Measurements from ENCODE around the gene NLE1. TPM values are rescaled to one million over a fixed set of nuclear protein-coding genes. Genes with fewer than 3 reads are reported as not detected.

Gene NLE1
- total and polyA plus RNA-seq, 2 donors (not counting 1 experiment from before 2014, with no cell fraction given): 16.5 to 17.5 TPM

DNA sequence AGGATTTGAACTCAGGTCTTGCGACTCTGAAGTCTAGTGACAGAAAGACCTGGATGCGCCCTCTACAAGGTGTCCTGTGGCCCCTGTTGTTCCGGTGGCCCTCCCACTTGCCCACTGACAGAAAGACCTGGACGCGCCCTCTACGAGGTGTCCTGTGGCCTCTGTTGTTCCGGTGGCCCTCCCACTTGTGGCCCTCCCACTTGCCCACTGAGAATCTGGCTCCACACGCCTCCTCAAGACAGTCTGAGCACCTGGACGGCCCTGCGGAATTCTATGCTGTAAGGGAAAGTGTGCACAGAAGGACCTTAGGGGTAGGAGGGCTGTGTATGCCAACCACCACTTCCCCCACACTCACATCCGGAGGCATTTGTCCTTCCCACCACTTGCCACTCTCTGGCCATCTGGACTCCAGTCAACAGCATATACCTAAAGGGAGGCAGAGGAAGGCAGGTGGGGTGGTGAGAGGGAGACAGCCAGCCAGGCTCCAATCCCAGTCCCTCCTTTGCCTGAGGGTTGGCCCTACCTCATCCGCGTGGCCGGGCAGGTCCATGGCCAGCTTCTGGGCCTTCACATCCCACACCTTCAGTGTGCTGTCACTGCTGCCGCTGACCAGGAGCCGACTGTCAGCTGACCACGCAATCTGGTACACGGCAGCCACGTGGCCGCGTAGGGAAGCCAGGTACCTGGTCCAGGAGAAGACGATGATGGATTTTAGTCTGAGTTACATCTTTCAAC lies 9.1 kb downstream of the NLE1 start:
- Histone ChIP-seq H3K79me2 (ENCODE audit: control insufficient read depth, insufficient read depth, low read length) (no peaks in the 10 kb centered on the region), H3K36me3 (replicated peaks in 1 of 2; ENCODE audit: control extremely low read depth in 1 of 2, control insufficient read depth in 1 of 2, extremely low read depth in 1 of 2, insufficient read depth in 2 of 2, low read length in 1 of 2) (peaks cover 0 to 65% of the 10 kb centered on the region in 2 experiments), H3K4me3 (ENCODE audit: control extremely low read depth in 1 of 5, extremely low read depth in 1 of 5, insufficient read depth in 1 of 5, low read depth in 2 of 5, low read length in 4 of 5) (no peak overlapping the region), H2AFZ (ENCODE audit: insufficient read depth, low read depth, low read length, poor library complexity, severe bottlenecking) (no peak overlapping the region), H3K4me1 (ENCODE audit: control insufficient read depth in 2 of 2, insufficient read depth in 2 of 2, low read length in 2 of 2) (no peaks in the 10 kb centered on the region), H3K27ac (ENCODE audit: low read length in 2 of 2) (no peak overlapping the region), H3K9ac (ENCODE audit: low read length) (no peak overlapping the region), H4K20me1 (ENCODE audit: control insufficient read depth, insufficient read depth, low read length, poor library complexity, severe bottlenecking) (no peaks in the 10 kb centered on the region), H3K27me3 (replicated peaks in 1 of 4; ENCODE audit: control extremely low read depth in 1 of 4, control insufficient read depth in 3 of 4, insufficient read depth in 4 of 4, low read length in 3 of 4) (no peaks in the 10 kb centered on the region), H3K9me3 (ENCODE audit: control extremely low read depth in 1 of 3, control insufficient read depth in 2 of 3, insufficient read depth in 1 of 3, low read length in 2 of 3) (no peaks in the 10 kb centered on the region), H3K4me2 (replicated peaks; ENCODE audit: low read depth, low read length, poor library complexity, severe bottlenecking) (no peak overlapping the region)
- POLR2A ChIA-PET: no interaction called here
- WGBS (ENCODE audit: insufficient coverage): 94% methylated on average over 18 of the region's 22 CpGs
- intact Hi-C loops (cut with micrococcal nuclease): no loop called here
- TF ChIP-seq, protein P1, sequence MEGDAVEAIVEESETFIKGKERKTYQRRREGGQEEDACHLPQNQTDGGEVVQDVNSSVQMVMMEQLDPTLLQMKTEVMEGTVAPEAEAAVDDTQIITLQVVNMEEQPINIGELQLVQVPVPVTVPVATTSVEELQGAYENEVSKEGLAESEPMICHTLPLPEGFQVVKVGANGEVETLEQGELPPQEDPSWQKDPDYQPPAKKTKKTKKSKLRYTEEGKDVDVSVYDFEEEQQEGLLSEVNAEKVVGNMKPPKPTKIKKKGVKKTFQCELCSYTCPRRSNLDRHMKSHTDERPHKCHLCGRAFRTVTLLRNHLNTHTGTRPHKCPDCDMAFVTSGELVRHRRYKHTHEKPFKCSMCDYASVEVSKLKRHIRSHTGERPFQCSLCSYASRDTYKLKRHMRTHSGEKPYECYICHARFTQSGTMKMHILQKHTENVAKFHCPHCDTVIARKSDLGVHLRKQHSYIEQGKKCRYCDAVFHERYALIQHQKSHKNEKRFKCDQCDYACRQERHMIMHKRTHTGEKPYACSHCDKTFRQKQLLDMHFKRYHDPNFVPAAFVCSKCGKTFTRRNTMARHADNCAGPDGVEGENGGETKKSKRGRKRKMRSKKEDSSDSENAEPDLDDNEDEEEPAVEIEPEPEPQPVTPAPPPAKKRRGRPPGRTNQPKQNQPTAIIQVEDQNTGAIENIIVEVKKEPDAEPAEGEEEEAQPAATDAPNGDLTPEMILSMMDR (IDR thresholded peaks at IDR 0.05): no peak
- TF ChIP-seq EZH2 (IDR thresholded peaks at IDR 0.05; ENCODE audit: borderline replicate concordance, insufficient read depth, low read depth, low read length, poor library complexity, severe bottlenecking): no peak
- CTCF ChIA-PET: interaction anchor here (1.0 kb wide), 1 partner anchor 630 kb away, joined by 4 read pairs; no protein-coding TSS in a partner anchor
- H3K27me3 Mint-ChIP-seq: no peaks in the 10 kb centered on the region
- no peaks in the 10 kb centered on the region for H3K9me3 Mint-ChIP-seq (ENCODE audit: insufficient read depth)
- no peak for ATAC-seq (ENCODE audit: low read depth)
- no peak overlapping the region for H3K4me3 Mint-ChIP-seq
- no peak overlapping the region for H3K27ac Mint-ChIP-seq
- DNase-seq: no peak
- H3K4me1 Mint-ChIP-seq: no peaks in the 10 kb centered on the region

- CTCF ChIA-PET: no interaction called here
- Histone ChIP-seq H3K9ac (ENCODE audit: low read length) (no peak overlapping the region), H4K20me1 (ENCODE audit: control insufficient read depth, insufficient read depth, low read length, poor library complexity, severe bottlenecking) (no peaks in the 10 kb centered on the region), H3K4me1 (ENCODE audit: control insufficient read depth in 2 of 2, insufficient read depth in 2 of 2, low read length in 2 of 2) (no peaks in the 10 kb centered on the region), H3K4me3 (ENCODE audit: control extremely low read depth in 1 of 5, extremely low read depth in 1 of 5, insufficient read depth in 1 of 5, low read depth in 2 of 5, low read length in 4 of 5) (no peak overlapping the region), H2AFZ (ENCODE audit: insufficient read depth, low read depth, low read length, poor library complexity, severe bottlenecking) (no peak overlapping the region), H3K4me2 (replicated peaks; ENCODE audit: low read depth, low read length, poor library complexity, severe bottlenecking) (no peak overlapping the region), H3K9me3 (ENCODE audit: control extremely low read depth in 1 of 3, control insufficient read depth in 2 of 3, insufficient read depth in 1 of 3, low read length in 2 of 3) (no peaks in the 10 kb centered on the region), H3K79me2 (ENCODE audit: control insufficient read depth, insufficient read depth, low read length) (no peaks in the 10 kb centered on the region), H3K36me3 (replicated peaks in 1 of 2; ENCODE audit: control extremely low read depth in 1 of 2, control insufficient read depth in 1 of 2, extremely low read depth in 1 of 2, insufficient read depth in 2 of 2, low read length in 1 of 2) (peaks cover 0 to 57% of the 10 kb centered on the region in 2 experiments), H3K27me3 (replicated peaks in 1 of 4; ENCODE audit: control extremely low read depth in 1 of 4, control insufficient read depth in 3 of 4, insufficient read depth in 4 of 4, low read length in 3 of 4) (no peaks in the 10 kb centered on the region), H3K27ac (ENCODE audit: low read length in 2 of 2) (no peak overlapping the region)
- H3K4me1 Mint-ChIP-seq: no peaks in the 10 kb centered on the region
- H3K27ac Mint-ChIP-seq: no peak overlapping the region
- DNase-seq (no peak), ATAC-seq (ENCODE audit: low read depth) (no peak)
- intact Hi-C loops (cut with micrococcal nuclease): no loop called here
- H3K4me3 Mint-ChIP-seq: no peak overlapping the region
- no peaks in the 10 kb centered on the region for H3K27me3 Mint-ChIP-seq
- H3K9me3 Mint-ChIP-seq (ENCODE audit: insufficient read depth): no peaks in the 10 kb centered on the region
- TF ChIP-seq, protein P1 (IDR thresholded peaks at IDR 0.05): no peak
- no peak for TF ChIP-seq EZH2 (IDR thresholded peaks at IDR 0.05; ENCODE audit: borderline replicate concordance, insufficient read depth, low read depth, low read length, poor library complexity, severe bottlenecking)
- WGBS (ENCODE audit: insufficient coverage): 76% methylated on average over 10 of the region's 10 CpGs
- POLR2A ChIA-PET: no interaction called here
Observed at GRCh38 chr17:35132099-35132498, 10.0 kb downstream of the NLE1 start.

Measured in B cell (primary cell).